HepG2 (cell line): ENCODE data around the gene SCN9A. TPM values are rescaled to one million over a fixed set of nuclear protein-coding genes. Genes with fewer than 3 reads are reported as not detected.
A peak's percentile ranks its signal among the peaks of the same experiment; 100 is the strongest.
"Not testable (repeated sequence)": the region's sequence is repeated elsewhere in the genome, so short reads cannot be mapped to it uniquely, and the experiment has no call there.

Experiments used
- ATAC-seq: fragments of 200-7000 bp; cut with Tn5 transposase; 3 replicates; pipeline ENCODE4 v1.9.1; 2020; ENCODE audit warnings: mild to moderate bottlenecking, moderate library complexity
- BruUV-seq: library from RNA; stranded (reverse); fragments of 400-500 nt; replicated peaks from 2 replicates; lab custom pipeline; 2021; lab: Mats Ljungman, UMichigan
- CTCF ChIA-PET: fragments of 300-600 bp; formaldehyde crosslinking; extraction: SDS; loops from one replicate; lab custom pipeline; 2021; ENCODE audit warnings: low total read pairs, inconsistent platforms, low intra/inter-chr PET ratio; lab: Yijun Ruan, JAX
- POLR2A ChIA-PET: fragments of 350-600 bp; sonication (Branson Sonifier 250); formaldehyde crosslinking; loops from one replicate; lab custom pipeline; 2020; ENCODE audit warnings: antibody characterized with exemption, inconsistent platforms; lab: Yijun Ruan, JAX
- DNase-seq: peaks from one replicate; pipeline ENCODE4 v3.0.0-alpha.2; 2015; ENCODE audit warnings: low spot score
- FAIRE-seq: peaks from 3 replicates; lab custom pipeline; 2011; peaks lifted over from hg19 to GRCh38; lab: Jason Lieb, UNC
- H2AFZ ChIP-seq: one replicate; pipeline ENCODE4 v1.6.1; 2011; ENCODE audit warnings: low read length, inconsistent platforms
- H3K27ac ChIP-seq: fragments of 300-600 bp; 3 replicates; pipeline ENCODE4 v1.8.0; 2011; ENCODE audit warnings: mixed run types, mild to moderate bottlenecking, mixed read lengths, low read length, inconsistent platforms; ENCODE audit not compliant: insufficient read depth; ENCODE audit errors: extremely low read length
- H3K27me3 ChIP-seq, 2 experiments: fragments of 200-600 bp in 1 of 2; 2 replicates in 1 of 2; 3 replicates in 1 of 2; pipeline versions ENCODE4 v1.6.0 to v1.8.0; 2011; ENCODE audit warnings: low read length in 2 of 2, mild to moderate bottlenecking in 2 of 2, moderate library complexity in 2 of 2, inconsistent platforms in 1 of 2; ENCODE audit not compliant: insufficient read depth in 2 of 2, control insufficient read depth in 1 of 2
- H3K36me3 ChIP-seq, 2 experiments: fragments of 200-600 bp in 1 of 2; replicated peaks in 1 of 2; 2 replicates in 1 of 2; 3 replicates in 1 of 2; pipeline versions ENCODE4 v1.5.1 to v1.8.0; 2011; ENCODE audit warnings: low read length in 2 of 2, inconsistent platforms in 1 of 2; ENCODE audit not compliant: insufficient read depth in 2 of 2, control insufficient read depth in 1 of 2
- H3K4me1 ChIP-seq: 2 replicates; pipeline ENCODE4 v1.5.1; 2012; ENCODE audit warnings: low read length, inconsistent platforms; ENCODE audit not compliant: insufficient read depth
- H3K4me2 ChIP-seq: 2 replicates; pipeline ENCODE4 v1.6.0; 2011; ENCODE audit warnings: low read depth, low read length, inconsistent platforms
- H3K4me3 ChIP-seq, 3 experiments: fragments of 200-600 bp in 1 of 3; sonication (generic), shearing (Covaris generic) in 1 of 3; replicated peaks in 1 of 3; 2 replicates each; pipeline ENCODE4 v1.5.1; 2011 to 2016; ENCODE audit warnings: low read length in 3 of 3, inconsistent platforms in 2 of 3, low read depth in 2 of 3, mild to moderate bottlenecking in 2 of 3, control low read depth in 1 of 3, mixed read lengths in 1 of 3; ENCODE audit not compliant: insufficient read depth in 1 of 3
- H3K79me2 ChIP-seq: one replicate; pipeline ENCODE4 v1.6.1; 2011; ENCODE audit warnings: low read length, inconsistent platforms; ENCODE audit not compliant: insufficient read depth
- H3K9ac ChIP-seq: 2 replicates; pipeline ENCODE4 v1.6.0; 2011; ENCODE audit warnings: mild to moderate bottlenecking, low read depth, low read length, inconsistent platforms; ENCODE audit not compliant: insufficient read depth
- H3K9me3 ChIP-seq: 2 replicates; pipeline ENCODE4 v1.5.1; 2012; ENCODE audit warnings: mild to moderate bottlenecking, low read length
- H4K20me1 ChIP-seq: 2 replicates; pipeline ENCODE4 v1.6.0; 2011; ENCODE audit warnings: inconsistent platforms, mild to moderate bottlenecking, low read length, moderate library complexity; ENCODE audit not compliant: insufficient read depth
- POLR2AphosphoS2 ChIP-seq: IDR thresholded peaks from 2 replicates; pipeline ENCODE4 v1.6.1; 2011; ENCODE audit warnings: low read depth, low read length, improper control_type of control experiment
- RFXAP ChIP-seq: sonication (generic); formaldehyde crosslinking; IDR thresholded peaks from 2 replicates; pipeline ENCODE4 v1.4.0; 2020; ENCODE audit warnings: missing genetic modification reagents, borderline replicate concordance
- WGBS: methylation state at CpG from one replicate; pipeline ENCODE4 v1.1.6; 2017; ENCODE audit warnings: low lambda C conversion rate; 5-methylcytosine and 5-hydroxymethylcytosine counted together
- in situ Hi-C: cut with HindIII; loops from 2 replicates; pipeline ENCODE4 v1.10.0; 2017; ENCODE audit warnings: low pct_unique_long_range_greater_than_20kb; ENCODE audit not compliant: extremely low pct_ligation_motif_present
- intact Hi-C: fragments of 100-400 bp; cut with micrococcal nuclease; formaldehyde crosslinking; loops from one replicate; pipeline ENCODE4 v1.10.0; 2022; ENCODE audit not compliant: unreplicated experiment
- polyA plus RNA-seq, 8 experiments: library from polyadenylated mRNA; depleted of rRNA in 3 of 8; stranded (reverse) in 7 of 8; unstranded in 1 of 8; fragments of >200 nt; fragmentation: Illumina TruSeq in 4 of 8; extraction: Trizol in 4 of 8; gene quantifications; 2 replicates each; pipeline versions ENCODE4 v1.2.1 to v1.2.3, GENCODE V29; 2011 to 2016; ENCODE audit warnings: low read depth in 4 of 8, missing spikeins in 1 of 8, mixed read lengths in 1 of 8; ENCODE audit not compliant: insufficient read depth in 1 of 8
- total RNA-seq, 5 experiments: library from RNA; depleted of rRNA; stranded (reverse); fragments of >200 nt; fragmentation: Illumina TruSeq; extraction: Trizol; gene quantifications; 2 replicates each; pipeline ENCODE4 v1.2.3, GENCODE V29; 2016; ENCODE audit warnings: low read depth in 1 of 5

SCN9A gene
- total and polyA plus RNA-seq, 2 of the 13 experiments (the other 11 are each of a cell fraction or from before 2014, with no cell fraction given): 15.3 to 24.3 TPM

GRCh38 chr2:166360426-166360825, 15.3 kb downstream of the SCN9A start:
- FAIRE-seq (no peak), DNase-seq (no peak), ATAC-seq (no peak)
- POLR2A ChIA-PET: interaction anchor here (1.6 kb wide), 1 partner anchor 15 kb away, joined by 9 read pairs; the partner anchor contains the start of gene SCN9A
- no peak for TF ChIP-seq RFXAP (CRISPR knock-in tag)
- TF ChIP-seq POLR2AphosphoS2: 0 out of 2 replicates have a peak, but pooled peaks have one; percentile 17
- Histone ChIP-seq H3K9me3 (no peaks in the 10 kb centered on the region), H3K4me1 (peaks cover 32% of the 10 kb centered on the region), H4K20me1 (no peaks in the 10 kb centered on the region), H3K4me3 (no peak overlapping the region), H3K27me3 (no peaks in the 10 kb centered on the region), H3K27ac (no peak overlapping the region), H3K36me3 (no peaks in the 10 kb centered on the region; a peak in 1 of 5 replicates), H3K9ac (no peak overlapping the region), H3K79me2 (peaks cover 15% of the 10 kb centered on the region), H3K4me2 (no peak overlapping the region), H2AFZ (no peak overlapping the region)
- no TSS peak for BruUV-seq
- CTCF ChIA-PET: interaction anchor here (2.2 to 4.0 kb wide), 2 partner anchors 24 to 59 kb away, joined by 19 to 56 read pairs; no protein-coding TSS in a partner anchor
- intact Hi-C loops: no loop called here
- in situ Hi-C loops: no loop called here

GRCh38 chr2:166357950-166358321, 17.8 kb downstream of the SCN9A start:
- H2AFZ ChIP-seq, H3K36me3 ChIP-seq, CTCF ChIA-PET, FAIRE-seq, H4K20me1 ChIP-seq, intact Hi-C loops, BruUV-seq, H3K4me2 ChIP-seq, H3K9me3 ChIP-seq, H3K9ac ChIP-seq, in situ Hi-C loops, H3K27ac ChIP-seq, H3K79me2 ChIP-seq, ATAC-seq, H3K4me3 ChIP-seq, H3K27me3 ChIP-seq, DNase-seq: not testable (repeated sequence)
- POLR2A ChIA-PET: interaction anchor here (1.7 kb wide), 1 partner anchor 19 kb away, joined by 3 read pairs; no protein-coding TSS in a partner anchor
- WGBS: 98% methylated on average over 4 of the region's 4 CpGs
- peaks cover 29% of the 10 kb centered on the region for H3K4me1 ChIP-seq
